Subcutaneous abdominal adipose tissue (tissue), 5 donors: ENCODE measurements around the gene FFAR1.

Experiments used
- H3K27ac ChIP-seq: one replicate; pipeline ENCODE4 v1.7.0; 2013; ENCODE audit warnings: low read depth, mild to moderate bottlenecking, inconsistent platforms, low read length, moderate library complexity
- H3K27me3 ChIP-seq, 5 donors: one replicate each; pipeline ENCODE4 v1.7.0; 2013; ENCODE audit warnings: low read length in 5 of 5, inconsistent platforms in 1 of 5; ENCODE audit not compliant: control insufficient read depth in 5 of 5, insufficient read depth in 4 of 5
- H3K36me3 ChIP-seq, 5 donors: one replicate each; pipeline ENCODE4 v1.7.0; 2013; ENCODE audit warnings: low read length in 5 of 5; ENCODE audit not compliant: control insufficient read depth in 5 of 5, insufficient read depth in 5 of 5
- H3K4me1 ChIP-seq, 5 donors: one replicate each; pipeline ENCODE4 v1.7.0; 2013; ENCODE audit warnings: low read length in 5 of 5, mild to moderate bottlenecking in 3 of 5, moderate library complexity in 1 of 5; ENCODE audit not compliant: control insufficient read depth in 5 of 5, insufficient read depth in 5 of 5
- H3K4me3 ChIP-seq, 5 donors: one replicate each; pipeline ENCODE4 v1.7.0; 2013; ENCODE audit warnings: low read length in 5 of 5, low read depth in 1 of 5
- H3K9ac ChIP-seq, 5 donors: one replicate each; pipeline ENCODE4 v1.7.0; 2013; ENCODE audit warnings: low read length in 5 of 5, mild to moderate bottlenecking in 4 of 5, moderate library complexity in 3 of 5
- H3K9me3 ChIP-seq, 5 donors: one replicate each; pipeline ENCODE4 v1.7.0; 2013; ENCODE audit warnings: low read length in 5 of 5; ENCODE audit not compliant: control insufficient read depth in 5 of 5
- donor health status: healthy.
- donor health status: healthy.
- donor health status: healthy.
- donor health status: healthy.
- donor health status: healthy.

The FFAR1 gene

DNA sequence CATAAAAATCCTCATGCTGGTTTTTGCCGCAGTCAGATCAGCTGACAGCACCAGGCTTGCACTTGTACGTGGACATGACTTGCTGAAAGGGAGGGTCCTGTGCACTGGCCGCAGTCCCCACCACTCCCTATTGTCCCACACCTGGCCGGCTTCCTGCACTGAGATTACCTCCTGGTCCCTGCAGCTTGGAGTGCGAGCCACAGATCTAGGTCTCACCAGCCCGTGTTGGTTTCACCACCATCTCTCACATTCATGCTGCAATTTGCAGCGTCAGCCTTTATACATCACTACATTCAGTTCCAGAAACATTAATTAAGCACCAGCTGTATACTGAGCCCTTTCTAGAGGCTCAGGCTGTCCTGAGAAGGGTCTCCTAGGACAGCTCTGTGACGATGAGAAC lies 33.7 kb upstream of the FFAR1 start:
- H3K27ac ChIP-seq: no peak overlapping the region
- no peak overlapping the region for H3K9ac ChIP-seq
- peaks cover 0 to 15% (median 4%) of the 10 kb centered on the region in 5 donors for H3K27me3 ChIP-seq
- no peaks in the 10 kb centered on the region for H3K36me3 ChIP-seq
- H3K4me1 ChIP-seq: peaks cover 0 to 21% (median 7%) of the 10 kb centered on the region in 5 donors
- no peak overlapping the region for H3K4me3 ChIP-seq
- H3K9me3 ChIP-seq: no peaks in the 10 kb centered on the region

DNA sequence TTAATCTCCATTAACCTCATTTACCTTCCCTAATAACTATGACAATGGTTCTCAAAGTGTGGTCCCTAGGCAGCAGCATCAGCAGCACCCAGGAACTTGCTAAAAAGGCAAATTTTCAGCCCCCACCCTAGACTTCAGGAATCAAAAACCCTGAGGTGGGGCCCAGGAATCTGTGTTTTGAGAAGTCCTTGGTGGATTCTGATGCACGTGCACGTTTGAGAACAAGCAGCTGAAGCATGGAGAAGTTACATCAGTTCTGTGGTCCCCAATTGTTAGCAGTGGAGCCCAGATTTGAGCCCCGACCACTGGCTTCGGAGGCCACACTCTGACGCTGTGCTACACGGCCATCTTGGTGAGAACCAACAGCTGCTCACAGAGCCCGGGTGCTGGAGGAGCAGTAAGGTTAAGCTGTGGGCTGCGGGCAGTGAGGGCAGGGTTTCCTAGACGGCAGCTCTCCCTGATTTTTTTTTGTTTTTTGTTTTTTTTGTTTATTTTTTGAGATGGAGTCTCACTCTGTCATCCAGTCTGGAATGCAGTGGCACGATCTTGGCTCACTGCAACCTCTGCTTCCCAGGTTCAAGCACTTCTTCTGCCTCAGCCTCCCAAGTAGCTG lies 32.7 kb upstream of the FFAR1 start:
- H3K36me3 ChIP-seq: no peaks in the 10 kb centered on the region
- H3K4me1 ChIP-seq: peaks cover under 1 to 20% (median 7%) of the 10 kb centered on the region in 5 donors
- H3K27ac ChIP-seq: no peak overlapping the region
- H3K27me3 ChIP-seq: peaks cover 0 to 14% (median 4%) of the 10 kb centered on the region in 5 donors
- no peak overlapping the region for H3K4me3 ChIP-seq
- H3K9ac ChIP-seq: no peak overlapping the region
- no peaks in the 10 kb centered on the region for H3K9me3 ChIP-seq

DNA sequence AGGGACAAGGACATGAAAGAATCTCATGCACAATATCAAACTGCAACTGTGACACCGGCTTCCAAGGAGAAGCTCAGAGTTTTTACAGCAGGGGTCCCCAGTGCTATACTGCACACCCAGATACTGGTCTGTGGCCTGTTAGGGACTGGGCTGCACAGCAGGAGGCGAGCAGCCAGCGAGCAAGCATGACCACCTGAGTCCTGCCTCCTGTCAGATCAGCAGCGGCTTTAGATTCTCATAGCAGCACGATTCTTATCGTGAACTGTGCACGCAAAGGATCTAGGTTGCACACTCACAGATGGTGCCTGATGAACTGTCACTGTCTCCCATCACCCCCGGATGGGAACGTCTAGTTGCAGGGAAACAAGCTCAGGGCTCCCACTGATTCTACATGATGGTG lies 31.8 kb upstream of the FFAR1 start:
- no peaks in the 10 kb centered on the region for H3K36me3 ChIP-seq
- no peak overlapping the region for H3K9ac ChIP-seq
- no peak overlapping the region for H3K27ac ChIP-seq
- H3K27me3 ChIP-seq: peaks cover 0 to 18% (median 4%) of the 10 kb centered on the region in 5 donors
- H3K4me1 ChIP-seq: peaks cover 5 to 29% (median 7%) of the 10 kb centered on the region in 5 donors
- no peaks in the 10 kb centered on the region for H3K9me3 ChIP-seq
- no peak overlapping the region for H3K4me3 ChIP-seq

DNA sequence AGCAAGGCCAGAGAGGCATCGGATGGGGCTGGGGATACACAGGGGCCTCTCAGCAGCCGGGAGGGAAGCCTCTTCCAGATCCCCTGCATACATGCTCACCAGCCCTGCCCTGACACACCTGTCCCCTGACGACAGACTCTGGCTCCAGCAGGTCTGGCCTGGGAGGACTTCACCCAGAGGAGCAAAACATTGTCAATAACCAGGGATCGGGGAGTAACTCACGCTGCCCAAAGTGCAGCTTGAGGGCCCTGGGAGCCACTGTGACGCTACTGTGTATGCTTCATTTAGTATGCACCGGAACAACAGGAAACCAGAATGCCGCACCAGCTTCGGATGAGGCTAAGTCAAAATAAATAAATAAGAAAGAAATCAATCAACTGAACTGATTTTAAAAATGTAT lies 31.1 kb upstream of the FFAR1 start:
- Histone ChIP-seq H3K4me1 (peaks cover 5 to 29% (median 7%) of the 10 kb centered on the region in 5 donors), H3K27me3 (peaks cover 0 to 18% (median 4%) of the 10 kb centered on the region in 5 donors), H3K27ac (no peak overlapping the region), H3K9ac (no peak overlapping the region), H3K4me3 (no peak overlapping the region), H3K36me3 (no peaks in the 10 kb centered on the region), H3K9me3 (no peaks in the 10 kb centered on the region)

DNA sequence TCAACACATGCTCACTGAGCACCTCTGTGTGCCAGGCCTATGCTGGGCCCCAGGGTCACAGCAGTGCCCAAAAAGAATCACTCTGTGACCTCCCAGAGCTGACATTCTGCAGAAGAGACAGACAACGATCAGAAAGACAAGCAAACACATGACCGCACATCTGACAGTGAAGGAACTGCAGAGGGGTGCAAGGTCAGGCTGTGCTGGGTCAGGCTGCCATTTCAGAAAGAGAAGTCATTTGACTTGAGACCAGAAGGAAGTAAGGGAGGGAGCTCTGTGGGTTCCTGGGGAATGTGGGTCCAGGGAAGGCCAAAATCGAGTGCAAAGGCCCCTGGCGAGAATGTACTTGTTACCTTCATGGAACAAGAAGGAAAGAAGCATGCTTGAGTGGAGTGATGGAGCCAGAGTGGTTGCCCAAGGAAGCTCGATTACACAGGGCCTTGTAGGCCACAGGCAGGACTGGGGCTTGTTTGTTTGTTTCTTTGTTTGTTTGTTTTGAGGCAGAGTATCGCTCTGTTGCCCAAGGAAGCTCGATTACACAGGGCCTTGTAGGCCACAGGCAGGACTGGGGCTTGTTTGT lies 30.1 kb upstream of the FFAR1 start:
- H3K9ac ChIP-seq: no peak overlapping the region
- H3K27ac ChIP-seq: no peak overlapping the region
- no peaks in the 10 kb centered on the region for H3K36me3 ChIP-seq

DNA sequence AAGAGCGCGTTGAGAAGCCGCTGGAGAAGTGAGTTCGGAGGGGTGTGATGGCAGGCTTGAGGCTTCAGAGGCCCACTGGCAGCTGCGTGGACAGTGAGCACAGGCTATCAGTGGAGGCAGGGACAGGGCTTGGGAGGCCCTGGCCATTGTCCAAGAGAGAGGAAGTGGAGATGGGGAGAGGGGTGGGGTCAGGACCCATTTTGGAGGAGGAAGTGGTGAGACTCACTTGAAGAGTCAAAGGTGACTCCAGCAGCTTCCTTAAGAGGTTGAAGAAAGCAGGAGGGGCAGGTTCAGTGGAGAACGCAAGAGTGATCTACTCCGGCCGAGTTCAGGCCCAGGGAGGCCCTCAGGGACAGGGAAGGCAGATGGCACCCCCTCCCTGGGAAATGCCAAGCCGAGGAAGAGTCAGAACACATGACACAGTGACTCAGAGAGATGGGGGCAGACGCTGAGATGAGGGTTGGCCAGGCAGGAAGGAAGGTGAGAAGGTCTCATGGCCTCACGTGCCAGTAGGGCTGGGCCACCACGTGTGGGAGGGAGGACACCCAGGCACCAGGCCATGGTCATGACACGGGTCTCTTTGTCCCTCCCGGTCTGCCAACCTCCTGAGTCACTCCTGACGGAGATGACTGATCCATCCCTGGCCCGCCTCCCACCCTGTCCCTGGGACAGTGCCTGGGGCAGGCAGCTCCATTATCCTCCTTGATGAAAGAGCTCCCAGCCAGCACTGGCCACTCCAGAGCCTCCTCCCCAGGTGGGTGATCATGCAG lies 28.8 kb upstream of the FFAR1 start:
- Histone ChIP-seq H3K36me3 (no peaks in the 10 kb centered on the region), H3K27me3 (peaks cover 0 to 14% (median 3%) of the 10 kb centered on the region in 5 donors), H3K4me3 (no peak overlapping the region), H3K9ac (no peak overlapping the region), H3K9me3 (peaks cover 0 to 5% (median 3%) of the 10 kb centered on the region in 5 donors), H3K4me1 (peaks cover 5 to 29% (median 7%) of the 10 kb centered on the region in 5 donors), H3K27ac (no peak overlapping the region)

More for the DNA sequence above, 30.1 kb upstream of the FFAR1 start:
- H3K4me1 ChIP-seq: peaks cover 5 to 29% (median 7%) of the 10 kb centered on the region in 5 donors
- peaks cover 0 to 18% (median 4%) of the 10 kb centered on the region in 5 donors for H3K27me3 ChIP-seq
- no peak overlapping the region for H3K4me3 ChIP-seq
- H3K9me3 ChIP-seq: peaks cover 0 to 5% (median 3%) of the 10 kb centered on the region in 5 donors

DNA sequence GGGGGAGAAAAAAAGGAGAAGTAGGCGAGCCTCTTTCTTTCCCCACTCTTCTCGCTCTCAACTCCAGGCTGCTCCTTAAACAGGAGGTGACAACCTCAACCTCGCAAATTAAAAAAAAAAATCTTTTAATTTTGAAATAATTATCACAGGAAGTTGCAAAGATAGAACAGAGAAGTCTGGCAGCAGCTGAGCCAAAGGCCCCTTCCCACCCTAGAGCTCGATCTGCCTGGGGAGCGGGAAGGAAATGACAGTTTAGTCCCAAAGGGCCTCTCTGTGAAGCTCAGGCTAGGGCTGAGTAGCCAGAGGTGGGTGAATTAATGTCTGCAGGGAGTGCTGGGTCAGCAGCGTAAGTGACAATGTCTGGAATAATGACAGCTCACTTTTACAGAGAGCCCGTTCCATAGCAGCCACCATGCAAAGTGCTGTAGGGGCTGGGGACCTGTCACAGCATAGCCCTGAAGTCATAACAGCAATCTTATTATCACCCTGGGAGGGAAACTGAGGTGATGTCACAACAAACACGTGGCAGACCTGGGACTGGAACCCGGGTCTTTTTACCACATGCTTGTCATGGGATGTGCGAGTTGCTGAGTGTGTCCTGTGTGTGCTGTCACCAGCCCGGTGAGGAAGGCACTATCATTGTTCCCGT lies 27.5 kb upstream of the FFAR1 start:
- peak overlapping the region in 1 of 5 donors; percentile 6 for H3K4me3 ChIP-seq
- H3K36me3 ChIP-seq: no peaks in the 10 kb centered on the region
- peaks cover 0 to 11% (median 3%) of the 10 kb centered on the region in 5 donors for H3K27me3 ChIP-seq
- H3K9me3 ChIP-seq: peaks cover 0 to 5% (median 3%) of the 10 kb centered on the region in 5 donors
- H3K4me1 ChIP-seq: peaks cover 5 to 29% (median 7%) of the 10 kb centered on the region in 5 donors
- no peak overlapping the region for H3K27ac ChIP-seq
- H3K9ac ChIP-seq: no peak overlapping the region

DNA sequence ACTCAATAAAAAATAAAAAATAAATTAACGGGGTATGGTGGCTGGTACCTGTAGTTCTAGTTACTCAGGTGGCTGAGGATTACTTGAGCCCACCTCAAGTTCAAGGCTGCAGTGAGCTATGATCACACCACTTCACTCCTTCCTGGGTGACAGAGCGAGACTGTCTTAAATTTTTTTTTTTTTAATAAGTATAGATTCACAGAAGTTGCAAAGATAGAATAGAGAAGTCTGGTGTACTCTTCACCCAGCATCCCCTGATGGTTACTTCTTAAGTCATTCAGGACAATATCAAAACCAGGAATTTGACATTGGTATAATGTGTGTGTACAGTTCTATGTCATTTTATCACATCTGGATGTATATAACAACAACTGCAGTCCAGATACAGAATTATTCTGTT lies 26.4 kb upstream of the FFAR1 start:
- Histone ChIP-seq H3K9me3 (peaks cover 0 to 5% (median 3%) of the 10 kb centered on the region in 5 donors), H3K4me1 (peaks cover 5 to 29% (median 7%) of the 10 kb centered on the region in 5 donors), H3K36me3 (no peaks in the 10 kb centered on the region), H3K4me3 (no peak overlapping the region), H3K27me3 (peaks cover 0 to 11% (median 0%) of the 10 kb centered on the region in 5 donors), H3K27ac (no peak overlapping the region), H3K9ac (no peak overlapping the region)

DNA sequence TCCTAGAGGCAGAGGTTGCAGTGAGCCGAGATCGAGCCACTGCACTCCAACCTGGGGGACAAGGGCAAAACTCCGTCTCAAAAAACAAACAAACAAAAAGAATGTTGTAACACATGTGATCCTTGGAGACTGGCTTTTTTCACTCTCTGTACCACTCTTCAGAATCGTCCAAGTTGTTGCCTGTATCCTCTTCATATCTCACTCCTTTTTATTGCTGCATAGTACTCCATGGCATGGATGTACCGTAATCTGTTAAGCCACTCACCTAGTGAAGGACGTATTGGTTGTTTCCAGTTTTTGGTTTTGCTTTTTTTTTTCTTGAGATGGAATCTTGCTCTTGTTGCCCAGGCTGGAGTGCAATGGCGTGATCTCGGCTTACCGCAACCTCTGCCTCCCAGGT lies 25.7 kb upstream of the FFAR1 start:
- Histone ChIP-seq H3K9ac (no peak overlapping the region), H3K27ac (no peak overlapping the region), H3K4me3 (no peak overlapping the region), H3K4me1 (peaks cover 5 to 29% (median 7%) of the 10 kb centered on the region in 5 donors), H3K27me3 (peaks cover 0 to 11% (median 1%) of the 10 kb centered on the region in 5 donors), H3K9me3 (peaks cover 0 to 5% (median 3%) of the 10 kb centered on the region in 5 donors), H3K36me3 (no peaks in the 10 kb centered on the region)
